ENCODE measurements around the gene ENTPD7. TPM values are rescaled to one million over a fixed set of nuclear protein-coding genes. Genes with fewer than 3 reads are reported as not detected.

ENTPD7 gene
- total and polyA plus RNA-seq, 2 of the 8 experiments (the other 6 are each of a cell fraction or from before 2014, with no cell fraction given) = 5.0 to 15.6 TPM

- H3K56ac ChIP-seq (replicated peaks; ENCODE audit: insufficient read length, low read depth, low read length) = no peak overlapping the region
- H2AK5ac ChIP-seq (ENCODE audit: low read depth, low read length) = no peak overlapping the region
- H2BK120ac ChIP-seq (replicated peaks; ENCODE audit: low read depth, low read length) = no peak overlapping the region
- no peak overlapping the region for H3K27ac ChIP-seq (ENCODE audit: low read depth, low read length)
- H4K5ac ChIP-seq (ENCODE audit: insufficient read length, low read depth, low read length) = no peak overlapping the region
- H3K79me1 ChIP-seq (ENCODE audit: low read depth, low read length) = no peaks in the 10 kb centered on the region
- H3K4me3 ChIP-seq (ENCODE audit: extremely low read depth in 1 of 4, insufficient read depth in 2 of 4, low read depth in 3 of 4, low read length in 4 of 4) = no peak overlapping the region
- no peaks in the 10 kb centered on the region for H3K79me2 ChIP-seq (ENCODE audit: control insufficient read depth in 1 of 2, insufficient read depth in 2 of 2, low read length in 2 of 2)
- no peak overlapping the region for H3K9ac ChIP-seq (replicated peaks in 1 of 4; ENCODE audit: extremely low read depth in 1 of 4, low read depth in 3 of 4, low read length in 3 of 4)
- no peak overlapping the region for H2BK12ac ChIP-seq (ENCODE audit: low read depth, low read length)
- no peaks in the 10 kb centered on the region for H3K27me3 ChIP-seq (replicated peaks in 1 of 4; ENCODE audit: control insufficient read depth in 3 of 4, extremely low read depth in 1 of 4, insufficient read depth in 3 of 4, low read length in 3 of 4)
- H2BK15ac ChIP-seq (ENCODE audit: low read length) = no peak overlapping the region
- H4K91ac ChIP-seq (replicated peaks; ENCODE audit: insufficient read length, low read length) = no peak overlapping the region
- DNase-seq (ENCODE audit: low read depth in 1 of 2, low spot score in 2 of 2) = no peak
- WGBS, 2 experiments (ENCODE audit: extremely low coverage in 1 of 2, insufficient coverage in 1 of 2, insufficient read length in 1 of 2, insufficient replicate concordance in 2 of 2, low coverage in 1 of 2, low lambda C conversion rate in 2 of 2, missing lambda C conversion rate in 1 of 2) = 45% methylated on average over 2 of the region's 2 CpGs; no CpG with 5 or more reads in 1 of the 2 experiments
- H2BK5ac ChIP-seq (ENCODE audit: low read depth, low read length) = no peak overlapping the region
- peaks cover 0 to 2% of the 10 kb centered on the region in 2 experiments for H4K20me1 ChIP-seq (replicated peaks in 1 of 2; ENCODE audit: control insufficient read depth in 1 of 2, insufficient read depth in 2 of 2, low read length in 2 of 2)
- no peaks in the 10 kb centered on the region for H3K9me3 ChIP-seq (ENCODE audit: insufficient read depth in 2 of 2, low read depth in 1 of 2, low read length in 1 of 2)
- no peak overlapping the region for H4K8ac ChIP-seq (ENCODE audit: extremely low read depth, insufficient read depth, low read length)
- H3K36me3 ChIP-seq (ENCODE audit: control insufficient read depth in 2 of 4, insufficient read depth in 4 of 4, low read length in 3 of 4) = no peaks in the 10 kb centered on the region
- H2BK20ac ChIP-seq (ENCODE audit: low read length) = no peak overlapping the region
- H3K18ac ChIP-seq (ENCODE audit: extremely low read depth, low read length) = no peak overlapping the region
- H3K23ac ChIP-seq (ENCODE audit: insufficient read length) = no peak overlapping the region
- no peak for FAIRE-seq
- TF ChIP-seq KDM5A (IDR thresholded peaks at IDR 0.05; ENCODE audit: low read length) (no peak), SP4 (IDR thresholded peaks at IDR 0.05; ENCODE audit: low read length) (no peak), CTBP2 (IDR thresholded peaks at IDR 0.05; ENCODE audit: borderline replicate concordance, insufficient read depth, insufficient read length, low read length) (no peak), HDAC6 (IDR thresholded peaks at IDR 0.05; ENCODE audit: low read depth, low read length) (no peak), USF2 (IDR thresholded peaks at IDR 0.05; ENCODE audit: low read length) (no peak), SIRT6 (IDR thresholded peaks at IDR 0.05; ENCODE audit: low read length) (no peak), SP1 (IDR thresholded peaks at IDR 0.05; ENCODE audit: low read depth, low read length) (no peak), RNF2 (IDR thresholded peaks at IDR 0.05; ENCODE audit: borderline replicate concordance, low read depth, low read length, missing control alignments, poor library complexity, severe bottlenecking) (no peak), POU5F1 (IDR thresholded peaks at IDR 0.05; ENCODE audit: low read depth, low read length) (no peak), JUND (IDR thresholded peaks at IDR 0.05; ENCODE audit: low read length) (no peak), HDAC2 (IDR thresholded peaks at IDR 0.05; ENCODE audit: borderline replicate concordance in 1 of 2, low read depth in 2 of 2, low read length in 2 of 2) (no peak)
- no peak overlapping the region for H3K4ac ChIP-seq (replicated peaks; ENCODE audit: insufficient read length, low read depth, low read length)
- no peak overlapping the region for H3K4me2 ChIP-seq (ENCODE audit: insufficient read depth in 1 of 2, low read depth in 2 of 2, low read length in 2 of 2)
- H3K4me1 ChIP-seq (replicated peaks in 1 of 4; ENCODE audit: control insufficient read depth in 3 of 4, insufficient read depth in 4 of 4, low read length in 3 of 4) = no peaks in the 10 kb centered on the region
- H2AFZ ChIP-seq (ENCODE audit: low read length) = no peak overlapping the region
- H3K23me2 ChIP-seq (ENCODE audit: low read depth, low read length) = no peaks in the 10 kb centered on the region
- ChIA-PET CTCF (ENCODE audit: partially characterized antibody) (no interaction called here), POLR2A (ENCODE audit: partially characterized antibody) (interaction anchor here (0.6 kb wide), 1 partner anchor 46 kb away, joined by 3 read pairs; no protein-coding TSS in a partner anchor)
- H3K14ac ChIP-seq (ENCODE audit: insufficient read length) = no peak overlapping the region
Observed at GRCh38 chr10:99673492-99673891, 14.2 kb downstream of the ENTPD7 start.
